GM19324 (cell line): ENCODE data around the gene PRSS8.
"Not testable (repeated sequence)": the region's sequence is repeated elsewhere in the genome, so short reads cannot be mapped to it uniquely, and the experiment has no call there.

Source experiments
- ATAC-seq: cut with Tn5 transposase; IDR thresholded peaks from one replicate; pipeline ENCODE4 v1.9.1; 2021; ENCODE audit warnings: mild to moderate bottlenecking, moderate library complexity; ENCODE audit not compliant: unreplicated experiment, low FRiP score

PRSS8 gene

GRCh38 chr16:31135535-31136286 lies at the start of gene PRSS8:
Gene PRSS8, minus strand, starts transcription at chr16:31135727. Its CDS starts 229 bp downstream, at chr16:31135498.
- no peak for ATAC-seq

GRCh38 chr16:31184888-31185287 lies 49.4 kb upstream of the PRSS8 start:
- no peak for ATAC-seq

GRCh38 chr16:31183432-31184428 lies 48.2 kb upstream of the PRSS8 start:
- ATAC-seq, result no peak

- ATAC-seq, result no peak
These were observed 46.9 kb upstream of the PRSS8 start for GRCh38 chr16:31182391-31182790.

GRCh38 chr16:31181102-31181830 lies 45.7 kb upstream of the PRSS8 start:
- ATAC-seq, result no peak

- ATAC-seq, result peak; percentile 85
These were observed 44.4 kb upstream of the PRSS8 start, which contains the start of gene FUS for GRCh38 chr16:31179747-31180459. Gene FUS, plus strand, starts transcription at chr16:31180139. Its CDS starts 76 bp downstream, at chr16:31180215.

- peak; percentile 1 for ATAC-seq
These were observed 43.8 kb upstream of the PRSS8 start for GRCh38 chr16:31179219-31179746.

GRCh38 chr16:31177136-31177535 lies 41.6 kb upstream of the PRSS8 start:
- no peak for ATAC-seq

GRCh38 chr16:31170048-31170447 lies 34.5 kb upstream of the PRSS8 start:
- ATAC-seq, result not testable (repeated sequence)

GRCh38 chr16:31168848-31169247 lies 33.3 kb upstream of the PRSS8 start:
- no peak for ATAC-seq

- no peak for ATAC-seq
These were observed 31.8 kb upstream of the PRSS8 start for GRCh38 chr16:31167315-31167714.

GRCh38 chr16:31157136-31157535 lies 21.6 kb upstream of the PRSS8 start:
- no peak for ATAC-seq

GRCh38 chr16:31150976-31151375 lies 15.4 kb upstream of the PRSS8 start:
- ATAC-seq, result not testable (repeated sequence)

- ATAC-seq, result no peak
These were observed 14.7 kb upstream of the PRSS8 start, which contains the start of gene PRSS36 for GRCh38 chr16:31149894-31150890. Gene PRSS36, minus strand, starts transcription at chr16:31150066. Its CDS starts 31 bp downstream, at chr16:31150035.

- ATAC-seq, result no peak
These were observed 13.8 kb upstream of the PRSS8 start for GRCh38 chr16:31149332-31149731.

- no peak for ATAC-seq
These were observed 13.4 kb upstream of the PRSS8 start for GRCh38 chr16:31148896-31149295.

- ATAC-seq, result no peak
These were observed 12.8 kb upstream of the PRSS8 start for GRCh38 chr16:31148281-31148728.

- no peak for ATAC-seq
These were observed 12.0 kb upstream of the PRSS8 start for GRCh38 chr16:31147574-31147973.
